Left ventricle myocardium inferior (tissue), 1 donor: ENCODE results near the gene QPCT. TPM values are rescaled to one million over a fixed set of nuclear protein-coding genes. Genes with fewer than 3 reads are reported as not detected.

Experiments
- DNase-seq: peaks from one replicate; pipeline ENCODE4 v3.0.0-alpha.2; 2020
- H3K27ac ChIP-seq: fragments of 200-600 bp; replicated peaks from 2 replicates; pipeline ENCODE4 v1.8.0; 2021
- H3K27me3 ChIP-seq: fragments of 200-600 bp; 2 replicates; pipeline ENCODE4 v1.8.0; 2021; ENCODE audit warnings: low read depth
- H3K36me3 ChIP-seq: fragments of 200-600 bp; 2 replicates; pipeline ENCODE4 v1.8.0; 2021
- H3K4me1 ChIP-seq: fragments of 200-600 bp; 2 replicates; pipeline ENCODE4 v1.8.0; 2021
- H3K4me3 ChIP-seq: fragments of 200-600 bp; 2 replicates; pipeline ENCODE4 v1.8.0; 2021; ENCODE audit warnings: mild to moderate bottlenecking, moderate library complexity
- H3K9me3 ChIP-seq: fragments of 200-600 bp; replicated peaks from 2 replicates; pipeline ENCODE4 v1.8.0; 2021
- intact Hi-C: fragments of 100-400 bp; cut with micrococcal nuclease; formaldehyde crosslinking; loops from one replicate; pipeline ENCODE4 v1.11.0; 2022
- total RNA-seq: library from RNA; stranded (reverse); fragmentation: NEBNext Ultra II Directional; extraction: Animal tissue kit (Norgen Biotek cat#: 25700); gene quantifications from one replicate; pipeline ENCODE4 v1.2.1, GENCODE V29; 2021
- TF ChIP-seq, protein P1 (sequence below): fragments of 200-600 bp; IDR thresholded peaks from 2 replicates; pipeline ENCODE4 v1.8.0; 2021; ENCODE audit warnings: antibody characterized with exemption, mild to moderate bottlenecking, borderline replicate concordance
- donor health status: DM: no; HTN: yes; CAD: no; lungs with severe emphysema.

The QPCT gene
- total RNA-seq, 1 donor from 2014 or later: 2.0 TPM

DNA sequence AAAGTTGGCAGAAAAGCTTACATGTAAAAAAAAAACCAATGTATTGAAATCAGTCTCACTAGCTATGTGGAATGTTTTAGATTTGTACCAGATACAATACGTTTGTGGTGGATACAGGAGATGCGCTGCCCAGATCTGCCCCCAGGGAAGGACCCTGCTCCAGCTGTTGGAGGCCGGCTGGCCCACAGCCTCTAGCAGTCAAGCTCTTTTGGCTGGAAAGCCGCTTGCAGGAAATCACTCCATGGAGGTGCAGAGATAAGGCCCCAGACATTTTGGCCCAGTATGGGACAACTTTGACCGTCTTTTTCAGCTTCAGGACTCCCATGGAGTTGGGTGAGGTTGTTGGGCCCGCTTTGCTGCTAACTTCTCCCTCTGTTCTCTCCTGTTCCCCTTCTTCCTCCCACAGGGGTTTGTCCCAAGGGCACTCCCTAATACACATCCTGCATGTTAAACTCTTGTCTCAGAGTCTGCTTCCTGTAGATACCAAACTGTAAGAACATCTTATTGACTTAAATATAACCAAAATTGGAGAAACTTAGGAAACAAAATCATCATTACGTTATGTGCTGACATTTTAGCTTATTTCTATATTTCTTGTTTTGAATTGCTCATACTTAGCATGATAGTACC is 1.7 kb upstream of the QPCT start:
- Histone ChIP-seq H3K9me3 (no peaks in the 10 kb centered on the region), H3K27ac (peak overlapping the region; percentile 64), H3K4me1 (peaks cover 31% of the 10 kb centered on the region), H3K36me3 (no peaks in the 10 kb centered on the region), H3K4me3 (no peak overlapping the region), H3K27me3 (peaks cover 7% of the 10 kb centered on the region)
- intact Hi-C loops: no loop called here
- no peak for DNase-seq
- TF ChIP-seq, protein P1, sequence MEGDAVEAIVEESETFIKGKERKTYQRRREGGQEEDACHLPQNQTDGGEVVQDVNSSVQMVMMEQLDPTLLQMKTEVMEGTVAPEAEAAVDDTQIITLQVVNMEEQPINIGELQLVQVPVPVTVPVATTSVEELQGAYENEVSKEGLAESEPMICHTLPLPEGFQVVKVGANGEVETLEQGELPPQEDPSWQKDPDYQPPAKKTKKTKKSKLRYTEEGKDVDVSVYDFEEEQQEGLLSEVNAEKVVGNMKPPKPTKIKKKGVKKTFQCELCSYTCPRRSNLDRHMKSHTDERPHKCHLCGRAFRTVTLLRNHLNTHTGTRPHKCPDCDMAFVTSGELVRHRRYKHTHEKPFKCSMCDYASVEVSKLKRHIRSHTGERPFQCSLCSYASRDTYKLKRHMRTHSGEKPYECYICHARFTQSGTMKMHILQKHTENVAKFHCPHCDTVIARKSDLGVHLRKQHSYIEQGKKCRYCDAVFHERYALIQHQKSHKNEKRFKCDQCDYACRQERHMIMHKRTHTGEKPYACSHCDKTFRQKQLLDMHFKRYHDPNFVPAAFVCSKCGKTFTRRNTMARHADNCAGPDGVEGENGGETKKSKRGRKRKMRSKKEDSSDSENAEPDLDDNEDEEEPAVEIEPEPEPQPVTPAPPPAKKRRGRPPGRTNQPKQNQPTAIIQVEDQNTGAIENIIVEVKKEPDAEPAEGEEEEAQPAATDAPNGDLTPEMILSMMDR: no peak

DNA sequence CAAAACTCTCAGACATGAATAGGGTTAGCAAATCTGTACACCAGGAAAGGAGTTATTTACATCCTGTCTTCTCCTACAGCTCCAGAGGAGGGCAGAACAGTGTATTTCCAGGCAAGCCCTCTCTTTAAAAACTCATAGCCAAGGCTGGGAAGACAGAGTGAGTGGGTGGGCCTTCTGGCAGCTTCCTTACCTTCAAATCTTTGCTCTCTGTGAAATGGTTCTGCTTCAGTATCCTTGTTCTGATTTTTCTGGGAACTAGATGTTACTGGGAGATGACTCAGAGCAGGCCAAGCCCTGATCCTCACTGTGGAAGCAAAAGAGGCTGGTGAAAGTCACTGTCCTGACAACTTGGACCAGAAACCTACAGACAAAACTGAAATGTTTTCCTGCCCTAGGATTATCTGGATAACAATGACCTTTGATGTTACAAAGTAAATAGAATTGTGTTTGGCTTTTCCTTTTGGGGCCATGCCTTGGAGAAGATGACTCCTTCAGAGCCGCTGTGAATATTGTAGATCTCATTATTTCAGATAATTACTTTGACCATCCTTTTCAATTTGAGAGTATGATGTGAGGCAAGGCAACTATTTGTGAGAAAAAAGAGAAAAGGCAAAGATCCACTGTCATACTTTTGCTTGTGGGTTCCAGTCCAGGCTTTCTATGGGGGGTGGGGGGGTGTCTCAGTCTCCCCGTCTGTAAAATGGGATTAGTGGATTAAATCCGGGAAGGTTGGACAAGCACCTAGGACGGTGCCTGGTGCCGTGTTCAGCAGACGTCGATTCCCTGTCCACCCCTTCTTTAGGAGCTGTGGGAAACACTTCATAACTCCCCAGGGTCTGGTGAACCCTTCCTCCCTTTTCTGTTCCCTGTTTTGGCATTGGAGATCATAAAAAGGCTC is 644 bp upstream of the QPCT start:
- intact Hi-C loops: no loop called here
- peak overlapping the region; percentile 64 for H3K27ac ChIP-seq
- no peaks in the 10 kb centered on the region for H3K9me3 ChIP-seq
- no peaks in the 10 kb centered on the region for H3K36me3 ChIP-seq
- H3K27me3 ChIP-seq: peaks cover 10% of the 10 kb centered on the region
- peaks cover 31% of the 10 kb centered on the region for H3K4me1 ChIP-seq
- peak overlapping the region; percentile 74 for H3K4me3 ChIP-seq
- TF ChIP-seq, protein P1: peak; percentile 49
- DNase-seq: no peak

DNA sequence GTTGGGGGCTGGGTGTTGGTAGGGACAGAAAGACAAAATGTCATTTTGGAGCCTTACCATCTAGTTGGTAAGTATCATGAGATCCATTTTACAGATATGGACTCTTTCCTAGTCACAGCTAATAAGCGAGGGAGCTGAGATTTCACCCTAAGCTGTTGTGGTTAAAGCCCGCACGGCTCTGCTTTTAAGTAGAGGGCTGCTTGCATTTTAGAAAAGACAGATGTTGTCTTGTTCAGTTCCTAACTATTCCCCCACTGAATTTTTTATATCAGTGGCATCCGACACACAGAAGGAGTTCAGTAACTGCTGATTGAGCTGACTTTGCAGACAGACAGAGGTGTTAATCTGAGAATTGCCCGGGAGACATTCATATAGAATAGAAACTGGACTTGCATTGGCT is 3.7 kb downstream of the QPCT start:
- TF ChIP-seq, protein P1: no peak
- intact Hi-C loops: no loop called here
- Histone ChIP-seq H3K4me1 (peaks cover 23% of the 10 kb centered on the region), H3K9me3 (no peaks in the 10 kb centered on the region), H3K27me3 (peaks cover 10% of the 10 kb centered on the region), H3K36me3 (no peaks in the 10 kb centered on the region), H3K27ac (no peak overlapping the region), H3K4me3 (no peak overlapping the region)
- DNase-seq: no peak

DNA sequence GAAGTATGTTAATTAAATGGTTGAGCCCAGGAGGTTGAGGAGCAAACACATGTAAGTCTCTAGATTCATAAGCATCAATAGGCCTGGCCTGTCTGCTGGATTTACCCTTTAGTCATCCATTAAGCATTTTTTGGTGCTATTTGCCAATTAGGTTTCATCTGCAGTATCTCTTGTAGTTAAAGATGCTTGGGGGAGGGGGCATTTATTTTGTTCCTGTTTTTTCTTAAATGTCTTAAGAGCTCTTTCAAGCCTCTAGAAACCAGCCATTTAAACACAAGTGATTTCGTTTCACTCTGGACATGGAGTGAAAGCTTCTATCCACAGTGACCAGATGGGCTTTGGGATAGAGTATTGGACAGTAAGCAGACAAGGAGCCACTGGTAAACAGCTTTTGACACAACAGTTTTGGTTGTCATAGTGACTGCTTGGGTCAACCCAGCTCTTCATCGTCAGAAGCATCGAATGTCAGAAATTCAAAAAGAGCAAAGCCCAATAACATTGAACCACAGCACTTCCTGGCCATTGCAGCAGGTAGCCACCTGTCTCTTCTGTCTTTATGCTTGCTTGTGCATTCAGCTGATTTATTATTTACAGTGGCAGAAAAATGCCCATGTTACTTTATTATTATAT is 4.9 kb downstream of the QPCT start:
- no peak overlapping the region for H3K4me3 ChIP-seq
- peaks cover 10% of the 10 kb centered on the region for H3K27me3 ChIP-seq
- H3K4me1 ChIP-seq: peaks cover 11% of the 10 kb centered on the region
- TF ChIP-seq, protein P1: no peak
- no peaks in the 10 kb centered on the region for H3K36me3 ChIP-seq
- intact Hi-C loops: no loop called here
- H3K9me3 ChIP-seq: no peaks in the 10 kb centered on the region
- no peak for DNase-seq
- no peak overlapping the region for H3K27ac ChIP-seq

DNA sequence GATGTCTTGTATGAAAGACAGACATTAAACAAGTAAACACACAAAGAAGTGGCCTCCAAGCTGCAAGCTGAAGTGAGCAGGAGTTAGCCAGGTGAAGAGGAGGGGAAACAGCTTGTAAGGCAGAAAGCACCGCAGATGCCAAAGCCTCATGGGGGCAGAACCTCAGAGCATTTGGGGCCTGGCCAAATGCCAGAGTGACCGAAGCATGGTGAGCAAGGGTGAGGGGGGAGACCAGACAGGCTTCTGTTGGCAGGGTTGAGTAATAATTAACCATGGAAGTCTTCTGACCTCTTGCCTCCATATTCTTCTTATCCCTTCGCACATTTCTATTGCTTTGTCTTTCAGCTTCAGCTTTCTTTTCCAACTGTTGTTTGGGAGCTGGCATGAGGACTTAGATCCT is 5.6 kb downstream of the QPCT start:
- Histone ChIP-seq H3K9me3 (no peaks in the 10 kb centered on the region), H3K4me3 (no peak overlapping the region), H3K27me3 (peaks cover 7% of the 10 kb centered on the region), H3K27ac (no peak overlapping the region), H3K36me3 (no peaks in the 10 kb centered on the region), H3K4me1 (peaks cover 4% of the 10 kb centered on the region)
- intact Hi-C loops: no loop called here
- DNase-seq: no peak
- TF ChIP-seq, protein P1: no peak
